ENCODE data around the gene SBNO2.

Gene SBNO2

DNA sequence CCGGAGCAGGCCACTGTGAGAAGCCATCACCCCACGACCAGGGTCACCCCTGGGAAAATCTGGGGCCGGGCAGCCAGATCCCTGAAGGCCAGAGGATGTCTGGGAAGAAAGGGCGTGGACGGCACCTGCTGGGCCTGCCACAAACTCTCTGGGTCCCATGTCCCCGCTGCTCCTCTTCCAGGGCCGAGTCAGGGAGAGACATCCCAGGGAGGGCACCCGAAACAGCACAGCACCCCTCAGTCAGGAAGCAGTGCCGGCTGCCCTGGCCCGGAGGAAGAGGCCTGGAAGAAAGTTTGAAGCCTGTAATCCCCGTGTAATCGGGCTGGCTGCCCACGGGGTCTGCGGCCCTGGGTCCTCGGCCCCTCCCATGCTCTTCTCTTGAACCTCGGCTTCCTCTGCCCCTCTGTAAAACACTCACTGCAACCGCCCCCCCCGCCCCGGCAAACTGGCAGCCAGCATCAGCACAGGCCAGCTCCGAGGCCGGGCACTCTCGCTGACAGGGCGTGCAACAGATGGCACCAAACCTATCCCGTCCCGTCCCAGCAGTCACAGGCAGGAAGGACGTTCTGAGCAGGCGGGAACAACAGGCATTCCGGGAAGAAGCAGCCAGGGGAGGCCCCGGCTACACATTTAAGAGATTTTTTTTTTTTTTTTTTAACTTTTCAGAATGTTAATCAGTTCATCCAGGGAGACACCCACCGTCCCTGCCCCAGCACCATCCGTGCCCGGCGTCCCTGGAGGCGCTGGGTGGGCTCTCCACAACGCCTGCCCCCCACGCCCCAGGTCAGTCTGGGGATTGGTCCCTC is 1.5 kb downstream of the SBNO2 start:
- TF ChIP-seq TAF1 (IDR thresholded peaks at IDR 0.05; ENCODE audit: borderline replicate concordance, insufficient read depth, low read length) (0 out of 2 replicates have a peak, but pooled peaks have one; percentile 35), FOXP2 (optimal IDR thresholded peaks at IDR 0.05; ENCODE audit: borderline replicate concordance, extremely low read depth, extremely low read length, insufficient read depth) (peak; percentile 30), SIN3A (IDR thresholded peaks at IDR 0.05; ENCODE audit: borderline replicate concordance, insufficient read depth, low read length) (0 out of 2 replicates have a peak, but pooled peaks have one; percentile 27), POLR2AphosphoS5 (IDR thresholded peaks at IDR 0.05; ENCODE audit: low read depth, low read length) (no peak)
- TF ChIP-seq, protein P1, sequence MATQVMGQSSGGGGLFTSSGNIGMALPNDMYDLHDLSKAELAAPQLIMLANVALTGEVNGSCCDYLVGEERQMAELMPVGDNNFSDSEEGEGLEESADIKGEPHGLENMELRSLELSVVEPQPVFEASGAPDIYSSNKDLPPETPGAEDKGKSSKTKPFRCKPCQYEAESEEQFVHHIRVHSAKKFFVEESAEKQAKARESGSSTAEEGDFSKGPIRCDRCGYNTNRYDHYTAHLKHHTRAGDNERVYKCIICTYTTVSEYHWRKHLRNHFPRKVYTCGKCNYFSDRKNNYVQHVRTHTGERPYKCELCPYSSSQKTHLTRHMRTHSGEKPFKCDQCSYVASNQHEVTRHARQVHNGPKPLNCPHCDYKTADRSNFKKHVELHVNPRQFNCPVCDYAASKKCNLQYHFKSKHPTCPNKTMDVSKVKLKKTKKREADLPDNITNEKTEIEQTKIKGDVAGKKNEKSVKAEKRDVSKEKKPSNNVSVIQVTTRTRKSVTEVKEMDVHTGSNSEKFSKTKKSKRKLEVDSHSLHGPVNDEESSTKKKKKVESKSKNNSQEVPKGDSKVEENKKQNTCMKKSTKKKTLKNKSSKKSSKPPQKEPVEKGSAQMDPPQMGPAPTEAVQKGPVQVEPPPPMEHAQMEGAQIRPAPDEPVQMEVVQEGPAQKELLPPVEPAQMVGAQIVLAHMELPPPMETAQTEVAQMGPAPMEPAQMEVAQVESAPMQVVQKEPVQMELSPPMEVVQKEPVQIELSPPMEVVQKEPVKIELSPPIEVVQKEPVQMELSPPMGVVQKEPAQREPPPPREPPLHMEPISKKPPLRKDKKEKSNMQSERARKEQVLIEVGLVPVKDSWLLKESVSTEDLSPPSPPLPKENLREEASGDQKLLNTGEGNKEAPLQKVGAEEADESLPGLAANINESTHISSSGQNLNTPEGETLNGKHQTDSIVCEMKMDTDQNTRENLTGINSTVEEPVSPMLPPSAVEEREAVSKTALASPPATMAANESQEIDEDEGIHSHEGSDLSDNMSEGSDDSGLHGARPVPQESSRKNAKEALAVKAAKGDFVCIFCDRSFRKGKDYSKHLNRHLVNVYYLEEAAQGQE (IDR thresholded peaks at IDR 0.05; ENCODE audit: insufficient read depth in 1 of 2, low read depth in 2 of 2, low read length in 2 of 2): no peak

DNA sequence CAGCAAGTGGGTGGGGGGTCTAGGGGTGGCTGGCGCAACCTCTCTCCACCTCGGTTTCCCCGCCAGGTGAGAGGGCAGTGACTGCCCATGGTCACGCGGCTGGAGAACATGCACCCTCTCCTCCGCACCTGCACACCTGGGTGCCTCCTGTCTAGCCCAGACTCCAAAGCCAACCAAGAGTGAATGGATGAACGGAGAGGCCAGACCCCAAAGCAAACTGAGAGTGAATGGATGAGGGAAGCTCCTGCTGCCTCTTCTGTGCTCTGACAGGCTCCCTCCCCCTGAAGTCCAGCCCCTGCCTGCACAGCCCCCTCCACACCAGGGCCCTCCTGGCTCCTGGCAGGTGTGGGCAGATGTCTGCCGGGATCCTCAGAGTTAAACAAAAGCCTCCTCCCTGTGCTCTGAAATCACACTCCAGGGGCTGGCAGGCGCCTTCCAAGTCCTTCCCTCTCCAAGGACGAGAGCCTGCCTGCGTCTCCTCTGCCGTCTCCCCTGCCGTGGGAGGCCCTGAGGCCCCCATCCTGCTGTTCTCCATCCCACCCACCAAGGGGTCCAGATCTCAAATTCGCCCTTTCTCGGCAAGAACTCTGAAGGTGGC is 2.2 kb downstream of the SBNO2 start:
- TF ChIP-seq POLR2AphosphoS5 (IDR thresholded peaks at IDR 0.05; ENCODE audit: low read depth, low read length) (no peak), TAF1 (IDR thresholded peaks at IDR 0.05; ENCODE audit: borderline replicate concordance, insufficient read depth, low read length) (no peak)
- TF ChIP-seq, protein P1 (IDR thresholded peaks at IDR 0.05; ENCODE audit: insufficient read depth in 1 of 2, low read depth in 2 of 2, low read length in 2 of 2): no peak

DNA sequence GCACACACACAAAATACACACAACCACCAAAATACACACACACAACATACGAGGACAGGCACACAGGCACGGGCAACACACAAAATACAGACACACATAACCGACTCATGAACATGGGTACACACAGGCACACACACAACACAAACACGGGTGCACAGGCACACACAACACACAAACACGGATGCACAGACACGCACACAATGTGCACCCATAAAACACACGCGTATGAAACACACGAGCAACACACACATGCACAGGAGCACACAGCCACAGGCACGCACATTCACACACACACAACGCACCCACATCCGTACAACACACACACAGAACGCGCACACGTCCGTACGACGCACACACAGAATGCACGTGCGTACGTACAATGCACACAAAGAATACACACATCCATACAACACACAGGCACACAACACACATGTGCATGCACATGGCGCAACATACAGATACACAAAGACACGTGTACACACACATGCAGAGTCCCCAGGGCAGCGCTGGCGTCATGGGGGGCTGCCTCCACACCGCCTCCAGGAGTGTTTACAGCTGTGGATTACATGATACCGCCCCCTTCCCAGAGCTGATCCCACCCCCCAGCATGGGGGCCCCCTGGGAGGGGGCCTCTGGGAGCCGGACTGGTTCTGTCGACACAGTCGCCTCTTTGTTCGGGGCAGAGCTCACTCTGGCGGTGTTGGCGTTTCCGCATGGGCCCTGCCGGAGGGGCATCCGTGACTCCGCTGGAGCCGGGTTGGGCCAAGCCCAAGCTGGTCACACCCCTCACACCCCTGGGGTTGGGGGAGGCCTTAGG is 2.9 kb downstream of the SBNO2 start:
- no peak for TF ChIP-seq FOXP2 (optimal IDR thresholded peaks at IDR 0.05; ENCODE audit: borderline replicate concordance, extremely low read depth, extremely low read length, insufficient read depth)
- no peak for TF ChIP-seq POLR2AphosphoS5 (IDR thresholded peaks at IDR 0.05; ENCODE audit: low read depth, low read length)
- TF ChIP-seq, protein P1 (IDR thresholded peaks at IDR 0.05; ENCODE audit: insufficient read depth in 1 of 2, low read depth in 2 of 2, low read length in 2 of 2): no peak
- no peak for TF ChIP-seq SIN3A (IDR thresholded peaks at IDR 0.05; ENCODE audit: borderline replicate concordance, insufficient read depth, low read length)
- TF ChIP-seq TAF1 (IDR thresholded peaks at IDR 0.05; ENCODE audit: borderline replicate concordance, insufficient read depth, low read length): no peak

DNA sequence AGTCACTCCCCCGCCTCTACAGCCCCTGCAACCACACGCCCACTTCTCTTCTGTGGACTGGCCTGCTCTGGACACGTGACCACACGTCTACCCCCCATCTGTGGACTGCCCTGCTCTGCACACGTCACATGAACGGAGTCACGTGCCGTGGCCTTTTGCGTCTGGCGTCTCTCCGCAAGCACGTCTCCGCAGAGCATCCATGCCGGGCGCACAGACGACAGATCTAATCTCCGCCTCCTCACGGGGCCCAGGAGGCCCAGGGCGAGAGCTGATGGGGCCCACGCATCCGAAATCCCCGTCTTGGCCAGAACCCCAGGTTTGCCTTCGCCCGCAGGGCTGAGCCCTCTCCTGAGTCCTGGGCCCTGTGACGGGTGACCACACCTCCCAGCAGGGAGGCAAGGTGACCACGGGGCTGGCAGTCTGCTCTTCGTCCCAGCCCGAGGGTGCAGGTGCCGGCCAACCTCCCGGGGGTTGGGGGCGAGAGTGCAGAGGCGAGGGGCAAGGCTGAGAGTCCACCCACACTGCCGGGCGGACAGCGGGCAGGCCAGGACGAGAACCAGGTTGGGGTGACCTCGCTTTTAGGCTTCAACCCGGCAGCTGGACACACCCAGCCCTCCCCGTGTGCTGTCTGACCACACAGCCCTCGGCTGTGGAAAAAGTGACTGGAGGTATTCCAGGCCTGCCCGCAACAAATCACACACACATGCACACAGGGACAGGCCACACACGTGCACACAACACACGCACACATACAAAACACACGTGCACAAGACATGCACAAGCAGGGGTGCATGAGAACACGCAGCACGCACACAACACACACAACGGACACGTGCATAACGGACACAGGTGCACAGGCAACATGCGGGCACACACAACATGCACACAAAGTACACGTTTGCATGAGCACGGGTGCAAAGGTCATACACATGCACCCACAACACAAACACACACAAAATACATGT is 3.9 kb downstream of the SBNO2 start:
- TF ChIP-seq, protein P1 (IDR thresholded peaks at IDR 0.05; ENCODE audit: insufficient read depth in 1 of 2, low read depth in 2 of 2, low read length in 2 of 2): no peak
- TF ChIP-seq SIN3A (IDR thresholded peaks at IDR 0.05; ENCODE audit: borderline replicate concordance, insufficient read depth, low read length) (no peak), POLR2AphosphoS5 (IDR thresholded peaks at IDR 0.05; ENCODE audit: low read depth, low read length) (no peak), TAF1 (IDR thresholded peaks at IDR 0.05; ENCODE audit: borderline replicate concordance, insufficient read depth, low read length) (no peak), FOXP2 (optimal IDR thresholded peaks at IDR 0.05; ENCODE audit: borderline replicate concordance, extremely low read depth, extremely low read length, insufficient read depth) (no peak)
